HepG2 (cell line): ENCODE results near the gene HYCC1. TPM values are rescaled to one million over a fixed set of nuclear protein-coding genes. Genes with fewer than 3 reads are reported as not detected.

Experiments
- ATAC-seq: fragments of 200-7000 bp; cut with Tn5 transposase; 3 replicates; pipeline ENCODE4 v1.9.1; 2020; ENCODE audit warnings: mild to moderate bottlenecking, moderate library complexity
- BruUV-seq: library from RNA; stranded (reverse); fragments of 400-500 nt; replicated peaks from 2 replicates; lab custom pipeline; 2021; lab: Mats Ljungman, UMichigan
- CTCF ChIA-PET: fragments of 300-600 bp; formaldehyde crosslinking; extraction: SDS; loops from one replicate; lab custom pipeline; 2021; ENCODE audit warnings: low total read pairs, inconsistent platforms, low intra/inter-chr PET ratio; lab: Yijun Ruan, JAX
- POLR2A ChIA-PET: fragments of 350-600 bp; sonication (Branson Sonifier 250); formaldehyde crosslinking; loops from one replicate; lab custom pipeline; 2020; ENCODE audit warnings: antibody characterized with exemption, inconsistent platforms; lab: Yijun Ruan, JAX
- DNase-seq: peaks from one replicate; pipeline ENCODE4 v3.0.0-alpha.2; 2015; ENCODE audit warnings: low spot score
- FAIRE-seq: peaks from 3 replicates; lab custom pipeline; 2011; peaks lifted over from hg19 to GRCh38; lab: Jason Lieb, UNC
- H2AFZ ChIP-seq: one replicate; pipeline ENCODE4 v1.6.1; 2011; ENCODE audit warnings: low read length, inconsistent platforms
- H3K27ac ChIP-seq: fragments of 300-600 bp; 3 replicates; pipeline ENCODE4 v1.8.0; 2011; ENCODE audit warnings: mixed run types, mild to moderate bottlenecking, mixed read lengths, low read length, inconsistent platforms; ENCODE audit not compliant: insufficient read depth; ENCODE audit errors: extremely low read length
- H3K27me3 ChIP-seq, 2 experiments: fragments of 200-600 bp in 1 of 2; 2 replicates in 1 of 2; 3 replicates in 1 of 2; pipeline versions ENCODE4 v1.6.0 to v1.8.0; 2011; ENCODE audit warnings: low read length in 2 of 2, mild to moderate bottlenecking in 2 of 2, moderate library complexity in 2 of 2, inconsistent platforms in 1 of 2; ENCODE audit not compliant: insufficient read depth in 2 of 2, control insufficient read depth in 1 of 2
- H3K36me3 ChIP-seq, 2 experiments: fragments of 200-600 bp in 1 of 2; replicated peaks in 1 of 2; 2 replicates in 1 of 2; 3 replicates in 1 of 2; pipeline versions ENCODE4 v1.5.1 to v1.8.0; 2011; ENCODE audit warnings: low read length in 2 of 2, inconsistent platforms in 1 of 2; ENCODE audit not compliant: insufficient read depth in 2 of 2, control insufficient read depth in 1 of 2
- H3K4me1 ChIP-seq: 2 replicates; pipeline ENCODE4 v1.5.1; 2012; ENCODE audit warnings: low read length, inconsistent platforms; ENCODE audit not compliant: insufficient read depth
- H3K4me2 ChIP-seq: 2 replicates; pipeline ENCODE4 v1.6.0; 2011; ENCODE audit warnings: low read depth, low read length, inconsistent platforms
- H3K4me3 ChIP-seq, 3 experiments: fragments of 200-600 bp in 1 of 3; sonication (generic), shearing (Covaris generic) in 1 of 3; replicated peaks in 1 of 3; 2 replicates each; pipeline ENCODE4 v1.5.1; 2011 to 2016; ENCODE audit warnings: low read length in 3 of 3, inconsistent platforms in 2 of 3, low read depth in 2 of 3, mild to moderate bottlenecking in 2 of 3, control low read depth in 1 of 3, mixed read lengths in 1 of 3; ENCODE audit not compliant: insufficient read depth in 1 of 3
- H3K79me2 ChIP-seq: one replicate; pipeline ENCODE4 v1.6.1; 2011; ENCODE audit warnings: low read length, inconsistent platforms; ENCODE audit not compliant: insufficient read depth
- H3K9ac ChIP-seq: 2 replicates; pipeline ENCODE4 v1.6.0; 2011; ENCODE audit warnings: mild to moderate bottlenecking, low read depth, low read length, inconsistent platforms; ENCODE audit not compliant: insufficient read depth
- H3K9me3 ChIP-seq: 2 replicates; pipeline ENCODE4 v1.5.1; 2012; ENCODE audit warnings: mild to moderate bottlenecking, low read length
- H4K20me1 ChIP-seq: 2 replicates; pipeline ENCODE4 v1.6.0; 2011; ENCODE audit warnings: inconsistent platforms, mild to moderate bottlenecking, low read length, moderate library complexity; ENCODE audit not compliant: insufficient read depth
- MIXL1 ChIP-seq: IDR thresholded peaks from 2 replicates; pipeline ENCODE4 v1.6.1; 2016
- MZF1 ChIP-seq: sonication (generic); formaldehyde crosslinking; IDR thresholded peaks from 2 replicates; pipeline ENCODE4 v1.8.1; 2023; ENCODE audit warnings: mild to moderate bottlenecking, missing genetic modification reagents, borderline replicate concordance
- RAD21 ChIP-seq: fragments of 450-650 bp; formaldehyde crosslinking; IDR thresholded peaks from 2 replicates; pipeline ENCODE4 v1.5.0; 2020; ENCODE audit warnings: mild to moderate bottlenecking
- SMC3 ChIP-seq: IDR thresholded peaks from 2 replicates; pipeline ENCODE4 v1.6.1; 2011; ENCODE audit warnings: low read length, improper control_type of control experiment
- TEAD3 ChIP-seq: optimal IDR thresholded peaks from 2 replicates; pipeline ENCODE3; 2016; ENCODE audit warnings: borderline replicate concordance
- WGBS: methylation state at CpG from one replicate; pipeline ENCODE4 v1.1.6; 2017; ENCODE audit warnings: low lambda C conversion rate; 5-methylcytosine and 5-hydroxymethylcytosine counted together
- in situ Hi-C: cut with HindIII; loops from 2 replicates; pipeline ENCODE4 v1.10.0; 2017; ENCODE audit warnings: low pct_unique_long_range_greater_than_20kb; ENCODE audit not compliant: extremely low pct_ligation_motif_present
- intact Hi-C: fragments of 100-400 bp; cut with micrococcal nuclease; formaldehyde crosslinking; loops from one replicate; pipeline ENCODE4 v1.10.0; 2022; ENCODE audit not compliant: unreplicated experiment
- polyA plus RNA-seq, 8 experiments: library from polyadenylated mRNA; depleted of rRNA in 3 of 8; stranded (reverse) in 7 of 8; unstranded in 1 of 8; fragments of >200 nt; fragmentation: Illumina TruSeq in 4 of 8; extraction: Trizol in 4 of 8; gene quantifications; 2 replicates each; pipeline versions ENCODE4 v1.2.1 to v1.2.3, GENCODE V29; 2011 to 2016; ENCODE audit warnings: low read depth in 4 of 8, missing spikeins in 1 of 8, mixed read lengths in 1 of 8; ENCODE audit not compliant: insufficient read depth in 1 of 8
- total RNA-seq, 5 experiments: library from RNA; depleted of rRNA; stranded (reverse); fragments of >200 nt; fragmentation: Illumina TruSeq; extraction: Trizol; gene quantifications; 2 replicates each; pipeline ENCODE4 v1.2.3, GENCODE V29; 2016; ENCODE audit warnings: low read depth in 1 of 5
- TF ChIP-seq, protein P1 (sequence below): sonication (generic); formaldehyde crosslinking; IDR thresholded peaks from 2 replicates; pipeline ENCODE4 v1.5.0; 2020; ENCODE audit warnings: missing genetic modification reagents, mild to moderate bottlenecking, borderline replicate concordance
- TF ChIP-seq, protein P2 (sequence below): sonication (generic); formaldehyde crosslinking; IDR thresholded peaks from 2 replicates; pipeline ENCODE4 v1.4.0; 2020; ENCODE audit warnings: mild to moderate bottlenecking, missing genetic modification reagents
- TF ChIP-seq, protein P3 (sequence below): sonication (generic); formaldehyde crosslinking; IDR thresholded peaks from 2 replicates; pipeline ENCODE4 v1.5.1; 2020; ENCODE audit warnings: mild to moderate bottlenecking, missing genetic modification reagents, moderate library complexity
- TF ChIP-seq, protein P4 (sequence below): sonication (generic); formaldehyde crosslinking; conservative IDR thresholded peaks from 2 replicates; pipeline ENCODE4 v1.8.0; 2022; ENCODE audit warnings: low read depth, missing genetic modification reagents
- TF ChIP-seq, protein P5 (sequence below): IDR thresholded peaks from 2 replicates; pipeline ENCODE4 v1.4.0; 2020; ENCODE audit warnings: mild to moderate bottlenecking, missing genetic modification reagents

The HYCC1 gene
- total and polyA plus RNA-seq, 2 of the 13 experiments (the other 11 are each of a cell fraction or from before 2014, with no cell fraction given) = 9.5 to 41.8 TPM

DNA sequence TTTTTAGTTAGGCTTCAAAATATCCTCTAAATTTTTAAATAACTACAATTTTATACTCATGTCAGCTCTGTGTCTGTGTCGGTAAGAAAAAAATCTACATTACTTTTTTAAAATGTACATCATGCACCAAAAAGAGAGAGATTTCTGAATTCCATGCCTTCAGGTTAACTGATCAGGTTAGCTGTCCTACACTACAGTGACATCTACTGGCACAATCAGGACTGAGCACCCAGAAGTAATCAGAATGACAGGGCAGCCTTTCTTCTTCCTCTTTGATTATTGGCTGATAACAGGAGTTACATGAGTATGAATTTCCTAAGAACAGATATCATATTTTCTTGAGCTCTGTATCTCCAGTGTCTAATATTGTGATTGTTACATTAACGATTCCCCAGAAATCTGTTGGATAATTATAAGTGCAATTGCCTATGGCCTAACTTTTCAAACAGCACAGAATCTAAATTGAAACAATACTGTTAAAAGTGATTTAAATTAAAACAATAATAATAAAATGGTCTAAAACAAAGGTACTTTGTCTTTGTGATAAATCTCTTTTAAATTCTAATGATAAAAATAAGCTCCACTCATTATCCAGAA, 41.8 kb upstream of the HYCC1 start:
- ATAC-seq = peak; percentile 86
- FAIRE-seq = peak; percentile 88
- Histone ChIP-seq H4K20me1 (no peaks in the 10 kb centered on the region), H3K4me2 (no peak overlapping the region), H3K27me3 (no peaks in the 10 kb centered on the region), H3K36me3 (no peaks in the 10 kb centered on the region), H3K27ac (no peak overlapping the region), H3K4me1 (no peaks in the 10 kb centered on the region), H2AFZ (no peak overlapping the region), H3K79me2 (no peaks in the 10 kb centered on the region), H3K9ac (no peak overlapping the region), H3K9me3 (no peaks in the 10 kb centered on the region), H3K4me3 (no peak overlapping the region)
- in situ Hi-C loops = loop anchor here (5.0 to 10.0 kb wide), 3 partner anchors 201 to 498 kb away; partner anchors contain the start of gene IL6
- WGBS = 0% methylated on average over 2 of the region's 2 CpGs
- no TSS peak for BruUV-seq
- POLR2A ChIA-PET = no interaction called here
- CTCF ChIA-PET = interaction anchor here (0.9 to 2.6 kb wide), 5 partner anchors 42 to 495 kb away, joined by 3 to 33 read pairs (median 4); partner anchors contain the start of gene HYCC1
- peak; percentile 52 for DNase-seq
- intact Hi-C loops = loop anchor here (1.0 to 5.0 kb wide), 4 partner anchors 41 to 495 kb away; partner anchors contain the start of gene HYCC1
- TF ChIP-seq TEAD3 (CRISPR knock-in tag) (peak; percentile 58), MIXL1 (0 out of 2 replicates have a peak, but pooled peaks have one; percentile 42), MZF1 (CRISPR knock-in tag) (no peak), RAD21 (CRISPR knock-in tag) (peak; percentile 82), SMC3 (peak; percentile 84)
- TF ChIP-seq, protein P1, sequence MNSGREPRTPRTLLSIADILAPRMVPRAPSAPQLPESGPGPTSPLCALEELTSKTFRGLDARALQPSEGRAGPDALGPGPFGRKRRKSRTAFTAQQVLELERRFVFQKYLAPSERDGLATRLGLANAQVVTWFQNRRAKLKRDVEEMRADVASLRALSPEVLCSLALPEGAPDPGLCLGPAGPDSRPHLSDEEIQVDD (CRISPR knock-in tag) = no peak
- TF ChIP-seq, protein P2, sequence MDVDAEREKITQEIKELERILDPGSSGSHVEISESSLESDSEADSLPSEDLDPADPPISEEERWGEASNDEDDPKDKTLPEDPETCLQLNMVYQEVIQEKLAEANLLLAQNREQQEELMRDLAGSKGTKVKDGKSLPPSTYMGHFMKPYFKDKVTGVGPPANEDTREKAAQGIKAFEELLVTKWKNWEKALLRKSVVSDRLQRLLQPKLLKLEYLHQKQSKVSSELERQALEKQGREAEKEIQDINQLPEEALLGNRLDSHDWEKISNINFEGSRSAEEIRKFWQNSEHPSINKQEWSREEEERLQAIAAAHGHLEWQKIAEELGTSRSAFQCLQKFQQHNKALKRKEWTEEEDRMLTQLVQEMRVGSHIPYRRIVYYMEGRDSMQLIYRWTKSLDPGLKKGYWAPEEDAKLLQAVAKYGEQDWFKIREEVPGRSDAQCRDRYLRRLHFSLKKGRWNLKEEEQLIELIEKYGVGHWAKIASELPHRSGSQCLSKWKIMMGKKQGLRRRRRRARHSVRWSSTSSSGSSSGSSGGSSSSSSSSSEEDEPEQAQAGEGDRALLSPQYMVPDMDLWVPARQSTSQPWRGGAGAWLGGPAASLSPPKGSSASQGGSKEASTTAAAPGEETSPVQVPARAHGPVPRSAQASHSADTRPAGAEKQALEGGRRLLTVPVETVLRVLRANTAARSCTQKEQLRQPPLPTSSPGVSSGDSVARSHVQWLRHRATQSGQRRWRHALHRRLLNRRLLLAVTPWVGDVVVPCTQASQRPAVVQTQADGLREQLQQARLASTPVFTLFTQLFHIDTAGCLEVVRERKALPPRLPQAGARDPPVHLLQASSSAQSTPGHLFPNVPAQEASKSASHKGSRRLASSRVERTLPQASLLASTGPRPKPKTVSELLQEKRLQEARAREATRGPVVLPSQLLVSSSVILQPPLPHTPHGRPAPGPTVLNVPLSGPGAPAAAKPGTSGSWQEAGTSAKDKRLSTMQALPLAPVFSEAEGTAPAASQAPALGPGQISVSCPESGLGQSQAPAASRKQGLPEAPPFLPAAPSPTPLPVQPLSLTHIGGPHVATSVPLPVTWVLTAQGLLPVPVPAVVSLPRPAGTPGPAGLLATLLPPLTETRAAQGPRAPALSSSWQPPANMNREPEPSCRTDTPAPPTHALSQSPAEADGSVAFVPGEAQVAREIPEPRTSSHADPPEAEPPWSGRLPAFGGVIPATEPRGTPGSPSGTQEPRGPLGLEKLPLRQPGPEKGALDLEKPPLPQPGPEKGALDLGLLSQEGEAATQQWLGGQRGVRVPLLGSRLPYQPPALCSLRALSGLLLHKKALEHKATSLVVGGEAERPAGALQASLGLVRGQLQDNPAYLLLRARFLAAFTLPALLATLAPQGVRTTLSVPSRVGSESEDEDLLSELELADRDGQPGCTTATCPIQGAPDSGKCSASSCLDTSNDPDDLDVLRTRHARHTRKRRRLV (CRISPR knock-in tag) = no peak
- TF ChIP-seq, protein P3, sequence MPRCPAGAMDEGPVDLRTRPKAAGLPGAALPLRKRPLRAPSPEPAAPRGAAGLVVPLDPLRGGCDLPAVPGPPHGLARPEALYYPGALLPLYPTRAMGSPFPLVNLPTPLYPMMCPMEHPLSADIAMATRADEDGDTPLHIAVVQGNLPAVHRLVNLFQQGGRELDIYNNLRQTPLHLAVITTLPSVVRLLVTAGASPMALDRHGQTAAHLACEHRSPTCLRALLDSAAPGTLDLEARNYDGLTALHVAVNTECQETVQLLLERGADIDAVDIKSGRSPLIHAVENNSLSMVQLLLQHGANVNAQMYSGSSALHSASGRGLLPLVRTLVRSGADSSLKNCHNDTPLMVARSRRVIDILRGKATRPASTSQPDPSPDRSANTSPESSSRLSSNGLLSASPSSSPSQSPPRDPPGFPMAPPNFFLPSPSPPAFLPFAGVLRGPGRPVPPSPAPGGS = no peak
- TF ChIP-seq, protein P4, sequence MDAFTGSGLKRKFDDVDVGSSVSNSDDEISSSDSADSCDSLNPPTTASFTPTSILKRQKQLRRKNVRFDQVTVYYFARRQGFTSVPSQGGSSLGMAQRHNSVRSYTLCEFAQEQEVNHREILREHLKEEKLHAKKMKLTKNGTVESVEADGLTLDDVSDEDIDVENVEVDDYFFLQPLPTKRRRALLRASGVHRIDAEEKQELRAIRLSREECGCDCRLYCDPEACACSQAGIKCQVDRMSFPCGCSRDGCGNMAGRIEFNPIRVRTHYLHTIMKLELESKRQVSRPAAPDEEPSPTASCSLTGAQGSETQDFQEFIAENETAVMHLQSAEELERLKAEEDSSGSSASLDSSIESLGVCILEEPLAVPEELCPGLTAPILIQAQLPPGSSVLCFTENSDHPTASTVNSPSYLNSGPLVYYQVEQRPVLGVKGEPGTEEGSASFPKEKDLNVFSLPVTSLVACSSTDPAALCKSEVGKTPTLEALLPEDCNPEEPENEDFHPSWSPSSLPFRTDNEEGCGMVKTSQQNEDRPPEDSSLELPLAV (CRISPR knock-in tag) = no peak
- TF ChIP-seq, protein P5, sequence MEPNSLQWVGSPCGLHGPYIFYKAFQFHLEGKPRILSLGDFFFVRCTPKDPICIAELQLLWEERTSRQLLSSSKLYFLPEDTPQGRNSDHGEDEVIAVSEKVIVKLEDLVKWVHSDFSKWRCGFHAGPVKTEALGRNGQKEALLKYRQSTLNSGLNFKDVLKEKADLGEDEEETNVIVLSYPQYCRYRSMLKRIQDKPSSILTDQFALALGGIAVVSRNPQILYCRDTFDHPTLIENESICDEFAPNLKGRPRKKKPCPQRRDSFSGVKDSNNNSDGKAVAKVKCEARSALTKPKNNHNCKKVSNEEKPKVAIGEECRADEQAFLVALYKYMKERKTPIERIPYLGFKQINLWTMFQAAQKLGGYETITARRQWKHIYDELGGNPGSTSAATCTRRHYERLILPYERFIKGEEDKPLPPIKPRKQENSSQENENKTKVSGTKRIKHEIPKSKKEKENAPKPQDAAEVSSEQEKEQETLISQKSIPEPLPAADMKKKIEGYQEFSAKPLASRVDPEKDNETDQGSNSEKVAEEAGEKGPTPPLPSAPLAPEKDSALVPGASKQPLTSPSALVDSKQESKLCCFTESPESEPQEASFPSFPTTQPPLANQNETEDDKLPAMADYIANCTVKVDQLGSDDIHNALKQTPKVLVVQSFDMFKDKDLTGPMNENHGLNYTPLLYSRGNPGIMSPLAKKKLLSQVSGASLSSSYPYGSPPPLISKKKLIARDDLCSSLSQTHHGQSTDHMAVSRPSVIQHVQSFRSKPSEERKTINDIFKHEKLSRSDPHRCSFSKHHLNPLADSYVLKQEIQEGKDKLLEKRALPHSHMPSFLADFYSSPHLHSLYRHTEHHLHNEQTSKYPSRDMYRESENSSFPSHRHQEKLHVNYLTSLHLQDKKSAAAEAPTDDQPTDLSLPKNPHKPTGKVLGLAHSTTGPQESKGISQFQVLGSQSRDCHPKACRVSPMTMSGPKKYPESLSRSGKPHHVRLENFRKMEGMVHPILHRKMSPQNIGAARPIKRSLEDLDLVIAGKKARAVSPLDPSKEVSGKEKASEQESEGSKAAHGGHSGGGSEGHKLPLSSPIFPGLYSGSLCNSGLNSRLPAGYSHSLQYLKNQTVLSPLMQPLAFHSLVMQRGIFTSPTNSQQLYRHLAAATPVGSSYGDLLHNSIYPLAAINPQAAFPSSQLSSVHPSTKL (CRISPR knock-in tag) = peak; percentile 27; the same call in 1 of the 2 replicates
